GM19467 (cell line): ENCODE results near the gene C11orf86.
"Not testable (repeated sequence)": the region's sequence is repeated elsewhere in the genome, so short reads cannot be mapped to it uniquely, and the experiment has no call there.

ENCODE experiments used
- ATAC-seq: cut with Tn5 transposase; IDR thresholded peaks from one replicate; pipeline ENCODE4 v1.9.1; 2021; ENCODE audit warnings: mild to moderate bottlenecking, moderate library complexity; ENCODE audit not compliant: unreplicated experiment

C11orf86 gene

GRCh38 chr11:66987924-66988637 lies 13.0 kb downstream of the C11orf86 start:
- no peak for ATAC-seq

- not testable (repeated sequence) for ATAC-seq
Measured at GRCh38 chr11:66988741-66989140, 13.6 kb downstream of the C11orf86 start.

GRCh38 chr11:66989360-66989759 lies 14.3 kb downstream of the C11orf86 start:
- not testable (repeated sequence) for ATAC-seq

- ATAC-seq, result no peak
Measured at GRCh38 chr11:66992041-66992440, 16.9 kb downstream of the C11orf86 start.

GRCh38 chr11:66996609-66997273 lies 21.6 kb downstream of the C11orf86 start:
- ATAC-seq, result no peak

GRCh38 chr11:66999555-66999954 lies 24.5 kb downstream of the C11orf86 start:
- ATAC-seq, result no peak

- no peak for ATAC-seq
Measured at GRCh38 chr11:67001332-67001731, 26.2 kb downstream of the C11orf86 start.

- no peak for ATAC-seq
Measured at GRCh38 chr11:67002297-67002913, 27.3 kb downstream of the C11orf86 start.

GRCh38 chr11:67002921-67003411 lies 27.9 kb downstream of the C11orf86 start:
- ATAC-seq, result no peak

GRCh38 chr11:67005200-67005599 lies 30.1 kb downstream of the C11orf86 start:
- not testable (repeated sequence) for ATAC-seq

GRCh38 chr11:67006029-67006884 lies 31.2 kb downstream of the C11orf86 start:
- ATAC-seq, result no peak

- ATAC-seq, result no peak
Measured at GRCh38 chr11:67007126-67007525, 32.0 kb downstream of the C11orf86 start.

- ATAC-seq, result no peak
Measured at GRCh38 chr11:67010296-67010905, 35.3 kb downstream of the C11orf86 start.

- no peak for ATAC-seq
Measured at GRCh38 chr11:67013511-67014045, 38.5 kb downstream of the C11orf86 start.

- ATAC-seq, result no peak
Measured at GRCh38 chr11:67014343-67014742, 39.2 kb downstream of the C11orf86 start.

GRCh38 chr11:67015048-67015447 lies 39.9 kb downstream of the C11orf86 start:
- ATAC-seq, result no peak

- ATAC-seq, result no peak
Measured at GRCh38 chr11:67016550-67016949, 41.4 kb downstream of the C11orf86 start.

- ATAC-seq, result no peak
Measured at GRCh38 chr11:67020949-67021348, 45.8 kb downstream of the C11orf86 start.

GRCh38 chr11:67022341-67022933 lies 47.3 kb downstream of the C11orf86 start:
- ATAC-seq, result no peak
